Prostate gland (tissue), 2 donors: ENCODE results near the gene SPRED2. TPM values are rescaled to one million over a fixed set of nuclear protein-coding genes. Genes with fewer than 3 reads are reported as not detected.

Experiments used
- DNase-seq: peaks from one replicate; pipeline ENCODE4 v3.0.0-alpha.2; 2019; ENCODE audit warnings: low spot score
- H3K27ac ChIP-seq, 2 donors: fragments of 200-600 bp; sonication (generic); 2 replicates each; pipeline ENCODE4 v1.5.1; 2017 to 2019
- H3K27me3 ChIP-seq: fragments of 200-600 bp; sonication (generic); replicated peaks from 2 replicates; pipeline ENCODE4 v1.5.1; 2019; ENCODE audit not compliant: insufficient read depth
- H3K36me3 ChIP-seq, 2 donors: fragments of 200-600 bp; sonication (generic); 1 replicate in 1 of 2; 2 replicates in 1 of 2; pipeline versions ENCODE4 v1.5.1 to v1.8.1; 2017 to 2019
- H3K4me1 ChIP-seq: fragments of 200-600 bp; sonication (generic); replicated peaks from 2 replicates; pipeline ENCODE4 v1.5.1; 2019
- H3K4me3 ChIP-seq, 2 donors: fragments of 200-600 bp; sonication (generic); 2 replicates each; pipeline ENCODE4 v1.5.1; 2017 to 2019
- H3K9me3 ChIP-seq: fragments of 200-600 bp; sonication (generic); 2 replicates; pipeline ENCODE4 v1.5.1; 2017
- CTCF ChIP-seq, 4 experiments: fragments of 200-600 bp in 2 of 4; fragments of 450-650 bp in 2 of 4; sonication (generic) in 2 of 4; IDR thresholded peaks; 1 replicate in 3 of 4; 2 replicates in 1 of 4; pipeline ENCODE4 v1.5.1; 2016 to 2019; ENCODE audit warnings: antibody characterized with exemption in 4 of 4, mild to moderate bottlenecking in 2 of 4, moderate library complexity in 2 of 4
- POLR2A ChIP-seq: fragments of 450-650 bp; IDR thresholded peaks from one replicate; pipeline ENCODE4 v1.6.1; 2016; ENCODE audit warnings: antibody characterized with exemption, mild to moderate bottlenecking
- POLR2AphosphoS5 ChIP-seq: sonication (generic); formaldehyde crosslinking; IDR thresholded peaks from one replicate; pipeline ENCODE4 v1.6.1; 2017; ENCODE audit warnings: antibody characterized with exemption
- WGBS: methylation state at CpG from one replicate; pipeline ENCODE4 v1.1.5; 2018; 5-methylcytosine and 5-hydroxymethylcytosine counted together
- intact Hi-C: fragments of 100-400 bp; cut with DNase I; formaldehyde crosslinking; loops from one replicate; pipeline ENCODE4 v1.14.2; 2022
- total RNA-seq, 2 donors: library from RNA; depleted of rRNA; stranded (reverse); fragments of >200 nt; gene quantifications; one replicate each; pipeline ENCODE4 v1.1.0, GENCODE V29; 2016

SPRED2 gene
- total RNA-seq, 2 donors from 2014 or later, result 23.7 to 27.1 TPM

- no peaks in the 10 kb centered on the region for H3K27me3 ChIP-seq
- 85% methylated on average over 7 of the region's 7 CpGs for WGBS
- intact Hi-C loops, result loop anchor here (2.0 kb wide), 2 partner anchors 173 to 289 kb away; no protein-coding TSS in a partner anchor
- H3K27ac ChIP-seq, result no peak overlapping the region
- H3K4me1 ChIP-seq, result no peaks in the 10 kb centered on the region
- DNase-seq, result no peak
- no peaks in the 10 kb centered on the region for H3K9me3 ChIP-seq
- H3K4me3 ChIP-seq, result no peak overlapping the region
- no peak for TF ChIP-seq CTCF (IDR thresholded peaks at IDR 0.05)
- no peak for TF ChIP-seq POLR2A
- TF ChIP-seq POLR2AphosphoS5, result no peak
- H3K36me3 ChIP-seq, result no peaks in the 10 kb centered on the region
These were observed 168.4 kb downstream of the SPRED2 start for GRCh38 chr2:65263986-65264385.

GRCh38 chr2:65263262-65263661 is 169.1 kb downstream of the SPRED2 start:
- Histone ChIP-seq H3K4me3 (no peak overlapping the region), H3K36me3 (no peaks in the 10 kb centered on the region), H3K4me1 (no peaks in the 10 kb centered on the region), H3K27ac (no peak overlapping the region), H3K27me3 (no peaks in the 10 kb centered on the region), H3K9me3 (no peaks in the 10 kb centered on the region)
- intact Hi-C loops, result no loop called here
- 93% methylated on average over 1 of the region's 1 CpG for WGBS
- TF ChIP-seq POLR2A (no peak), POLR2AphosphoS5 (no peak), CTCF (IDR thresholded peaks at IDR 0.05) (no peak)
- DNase-seq, result no peak

- 85% methylated on average over 3 of the region's 3 CpGs for WGBS
- TF ChIP-seq CTCF (IDR thresholded peaks at IDR 0.05) (no peak), POLR2A (no peak), POLR2AphosphoS5 (no peak)
These were observed 170.7 kb downstream of the SPRED2 start for GRCh38 chr2:65261676-65262075.

More at GRCh38 chr2:65261676-65262075, 170.7 kb downstream of the SPRED2 start:
- intact Hi-C loops, result no loop called here
- no peak for DNase-seq
- Histone ChIP-seq H3K4me1 (no peaks in the 10 kb centered on the region), H3K36me3 (no peaks in the 10 kb centered on the region), H3K27me3 (no peaks in the 10 kb centered on the region), H3K27ac (no peak overlapping the region), H3K9me3 (no peaks in the 10 kb centered on the region), H3K4me3 (no peak overlapping the region)

Other genes starting within 250 kb of the SPRED2 start
- gene ACTR2, start 204.8 kb downstream of the SPRED2 start, total RNA-seq, result 10 to 100 TPM; 54.8 to 69.2 TPM